ENCODE data around the gene SCN2A. TPM values are rescaled to one million over a fixed set of nuclear protein-coding genes. Genes with fewer than 3 reads are reported as not detected.

Gene SCN2A
- total and polyA plus RNA-seq, 4 donors: 0.02 to 0.31 (median 0.11) TPM

GRCh38 chr2:165425556-165425955 lies 186.3 kb downstream of the SCN2A start:
- no peaks in the 10 kb centered on the region for H3K36me3 ChIP-seq (ENCODE audit: control insufficient read depth in 4 of 4, insufficient read depth in 4 of 4, low read length in 4 of 4)
- peaks cover 0 to 12% (median 2%) of the 10 kb centered on the region in 4 donors for H3K9me3 ChIP-seq (ENCODE audit: control insufficient read depth in 4 of 4, insufficient read depth in 3 of 4, low read length in 3 of 4)
- no peaks in the 10 kb centered on the region for H3K4me1 ChIP-seq (ENCODE audit: control insufficient read depth in 5 of 5, insufficient read depth in 5 of 5, low read length in 5 of 5)
- no peak for ATAC-seq (ENCODE audit: insufficient read depth, low FRiP score)
- 61 to 76% methylated on average over 2 of the region's 2 CpGs for WGBS, 2 donors
- no peaks in the 10 kb centered on the region for H3K27me3 ChIP-seq (ENCODE audit: control insufficient read depth in 3 of 3, insufficient read depth in 3 of 3, low read length in 2 of 3)
- H3K9ac ChIP-seq (ENCODE audit: insufficient read depth in 1 of 2, low read length in 2 of 2): no peak overlapping the region
- no peak overlapping the region for H3K27ac ChIP-seq (ENCODE audit: low read depth in 1 of 2, low read length in 1 of 2)
- no peak for DNase-seq
- H3K4me3 ChIP-seq: no peak overlapping the region
- no peak for TF ChIP-seq CTCF (IDR thresholded peaks at IDR 0.05; ENCODE audit: control extremely low read depth, extremely low read depth)

DNA sequence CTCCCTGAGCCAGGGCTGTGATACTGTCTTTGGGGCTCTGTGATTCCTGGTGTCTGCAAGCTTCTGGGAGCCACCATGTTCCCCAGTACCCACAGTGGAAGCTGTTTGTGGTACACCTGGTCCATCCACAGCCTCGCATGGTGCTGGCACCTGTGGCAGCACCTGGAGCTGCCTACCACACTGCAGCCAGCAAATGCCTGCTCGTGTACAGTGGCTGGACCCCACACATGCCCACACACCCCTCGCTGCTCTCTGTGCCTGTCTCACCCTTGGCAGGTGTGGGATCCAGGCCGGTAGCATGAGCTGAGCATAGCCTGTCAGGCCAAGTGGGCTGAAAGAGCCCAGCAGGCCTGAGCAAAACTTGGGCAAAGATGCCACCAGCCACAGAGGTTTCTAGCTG lies 188.5 kb downstream of the SCN2A start:
- no peak overlapping the region for H3K9ac ChIP-seq (ENCODE audit: insufficient read depth in 1 of 2, low read length in 2 of 2)
- ATAC-seq (ENCODE audit: insufficient read depth, low FRiP score): no peak
- no peaks in the 10 kb centered on the region for H3K4me1 ChIP-seq (ENCODE audit: control insufficient read depth in 5 of 5, insufficient read depth in 5 of 5, low read length in 5 of 5)
- TF ChIP-seq CTCF (IDR thresholded peaks at IDR 0.05; ENCODE audit: control extremely low read depth, extremely low read depth): no peak
- H3K27me3 ChIP-seq (ENCODE audit: control insufficient read depth in 3 of 3, insufficient read depth in 3 of 3, low read length in 2 of 3): no peaks in the 10 kb centered on the region
- no peak overlapping the region for H3K27ac ChIP-seq (ENCODE audit: low read depth in 1 of 2, low read length in 1 of 2)
- 90 to 95% methylated on average over 4 of the region's 4 CpGs for WGBS, 2 donors
- H3K9me3 ChIP-seq (ENCODE audit: control insufficient read depth in 4 of 4, insufficient read depth in 3 of 4, low read length in 3 of 4): peaks cover 0 to 7% (median 1%) of the 10 kb centered on the region in 4 donors
- no peaks in the 10 kb centered on the region for H3K36me3 ChIP-seq (ENCODE audit: control insufficient read depth in 4 of 4, insufficient read depth in 4 of 4, low read length in 4 of 4)
- no peak for DNase-seq
- H3K4me3 ChIP-seq: no peak overlapping the region

GRCh38 chr2:165428926-165429325 lies 189.7 kb downstream of the SCN2A start:
- no peaks in the 10 kb centered on the region for H3K36me3 ChIP-seq (ENCODE audit: control insufficient read depth in 4 of 4, insufficient read depth in 4 of 4, low read length in 4 of 4)
- no peaks in the 10 kb centered on the region for H3K27me3 ChIP-seq (ENCODE audit: control insufficient read depth in 3 of 3, insufficient read depth in 3 of 3, low read length in 2 of 3)
- no peak overlapping the region for H3K4me3 ChIP-seq
- H3K9me3 ChIP-seq (ENCODE audit: control insufficient read depth in 4 of 4, insufficient read depth in 3 of 4, low read length in 3 of 4): peaks cover 0 to 3% (median 0%) of the 10 kb centered on the region in 4 donors
- ATAC-seq (ENCODE audit: insufficient read depth, low FRiP score) (no peak), DNase-seq (no peak)
- 37 to 41% methylated on average over 1 of the region's 1 CpG for WGBS, 2 donors
- no peak for TF ChIP-seq CTCF (IDR thresholded peaks at IDR 0.05; ENCODE audit: control extremely low read depth, extremely low read depth)
- no peak overlapping the region for H3K27ac ChIP-seq (ENCODE audit: low read depth in 1 of 2, low read length in 1 of 2)
- H3K4me1 ChIP-seq (ENCODE audit: control insufficient read depth in 5 of 5, insufficient read depth in 5 of 5, low read length in 5 of 5): no peaks in the 10 kb centered on the region
- H3K9ac ChIP-seq (ENCODE audit: insufficient read depth in 1 of 2, low read length in 2 of 2): no peak overlapping the region

GRCh38 chr2:165431014-165431413 lies 191.8 kb downstream of the SCN2A start:
- no peak overlapping the region for H3K4me3 ChIP-seq
- no peak for ATAC-seq (ENCODE audit: insufficient read depth, low FRiP score)
- H3K27ac ChIP-seq (ENCODE audit: low read depth in 1 of 2, low read length in 1 of 2): no peak overlapping the region
- no peak overlapping the region for H3K9ac ChIP-seq (ENCODE audit: insufficient read depth in 1 of 2, low read length in 2 of 2)
- no peaks in the 10 kb centered on the region for H3K27me3 ChIP-seq (ENCODE audit: control insufficient read depth in 3 of 3, insufficient read depth in 3 of 3, low read length in 2 of 3)
- no peaks in the 10 kb centered on the region for H3K36me3 ChIP-seq (ENCODE audit: control insufficient read depth in 4 of 4, insufficient read depth in 4 of 4, low read length in 4 of 4)
- H3K4me1 ChIP-seq (ENCODE audit: control insufficient read depth in 5 of 5, insufficient read depth in 5 of 5, low read length in 5 of 5): no peaks in the 10 kb centered on the region
- no peak for TF ChIP-seq CTCF (IDR thresholded peaks at IDR 0.05; ENCODE audit: control extremely low read depth, extremely low read depth)
- no peak for DNase-seq
- H3K9me3 ChIP-seq (ENCODE audit: control insufficient read depth in 4 of 4, insufficient read depth in 3 of 4, low read length in 3 of 4): peaks cover 0 to 3% (median 0%) of the 10 kb centered on the region in 4 donors

Data from lung (tissue), 12 donors.